ENCODE data around the gene CPTP.
A peak's percentile ranks its signal among the peaks of the same experiment; 100 is the strongest.

The CPTP gene

DNA sequence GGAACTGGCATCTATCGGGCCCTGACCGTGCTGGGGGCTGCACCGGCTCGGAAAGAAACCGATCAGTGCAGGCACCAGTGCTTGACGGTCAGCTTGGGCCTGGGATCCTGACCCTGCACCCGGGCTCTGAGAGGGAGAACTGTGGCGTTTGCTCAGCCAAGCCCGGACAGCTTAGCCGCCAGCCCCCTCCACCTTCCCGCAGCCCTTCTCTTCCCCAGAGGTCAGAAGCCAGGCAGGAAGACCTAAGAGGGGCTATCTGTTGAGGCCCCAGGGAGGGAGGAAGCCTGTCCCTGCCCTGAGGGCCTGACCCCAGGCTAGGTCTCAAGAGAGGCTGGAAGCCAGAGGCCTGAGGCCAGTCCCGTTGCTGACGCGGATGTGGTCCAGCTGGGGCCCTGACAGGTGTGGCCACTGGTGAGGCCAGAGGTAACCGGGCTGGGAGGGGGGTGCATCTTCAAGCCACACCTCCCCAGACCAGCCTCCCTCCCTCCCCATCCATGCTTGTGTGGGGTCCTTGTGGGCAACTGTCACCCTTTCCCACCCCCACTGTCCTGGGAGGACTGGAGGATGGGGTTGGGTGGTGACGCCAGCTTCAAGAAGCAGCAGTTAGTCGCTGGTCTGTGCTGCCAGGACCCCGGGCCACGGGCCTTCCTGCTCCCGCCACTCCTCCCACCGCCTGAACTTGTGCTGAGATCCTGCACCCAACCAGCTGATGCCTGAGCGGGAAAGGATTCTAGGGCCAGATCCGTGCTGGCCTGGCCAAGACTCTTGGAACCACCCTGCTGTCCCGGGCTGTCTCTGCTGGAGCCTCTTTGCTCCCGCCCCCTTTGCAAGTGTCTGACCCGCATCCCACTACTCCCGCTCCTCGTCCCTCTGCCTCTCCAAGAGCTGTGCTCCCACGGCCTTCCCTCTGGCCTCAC, 27.2 kb downstream of the CPTP start:
- Histone ChIP-seq H3K4me3 (ENCODE audit: low read length) (peak overlapping the region; percentile 9), H3K9me3 (ENCODE audit: low read length) (no peaks in the 10 kb centered on the region), H2AFZ (ENCODE audit: low read depth, low read length) (no peak overlapping the region), H3K27me3 (ENCODE audit: insufficient read depth, low read length) (no peaks in the 10 kb centered on the region), H3K36me3 (ENCODE audit: insufficient read depth, low read length) (no peaks in the 10 kb centered on the region), H3K4me1 (ENCODE audit: insufficient read depth, low read length) (peaks cover 27% of the 10 kb centered on the region)

DNA sequence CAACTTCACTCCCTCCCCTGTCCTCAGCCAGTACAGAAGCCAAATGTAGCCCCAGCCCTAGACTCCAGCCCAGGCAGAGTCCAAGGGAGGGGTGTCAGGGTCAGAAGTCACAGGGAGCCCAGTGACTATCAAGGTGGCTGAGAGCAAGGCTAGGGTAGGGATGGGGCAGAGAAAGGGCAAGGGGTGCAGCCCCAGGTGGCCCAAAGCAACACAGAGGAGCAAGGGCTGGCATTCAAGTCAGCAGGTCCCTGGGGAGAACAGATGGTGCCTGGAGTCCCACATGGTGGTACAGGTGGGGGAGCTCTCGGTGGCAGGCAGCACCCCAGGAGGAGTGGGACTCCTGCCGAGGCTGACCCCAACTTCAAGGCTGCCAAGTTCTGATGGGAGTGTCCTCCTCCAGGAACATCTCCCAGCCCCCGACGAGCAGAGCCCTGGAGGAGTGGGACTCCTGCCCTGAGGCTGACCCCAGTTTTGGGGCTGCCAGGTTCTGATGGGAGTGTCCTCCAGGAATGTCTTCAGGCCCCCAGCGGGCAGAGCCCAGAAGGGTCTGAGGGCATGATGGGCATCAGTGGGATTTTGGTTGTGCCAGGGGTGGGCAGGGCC, 28.3 kb downstream of the CPTP start:
- H2AFZ ChIP-seq (ENCODE audit: low read depth, low read length): no peak overlapping the region
- peaks cover 27% of the 10 kb centered on the region for H3K4me1 ChIP-seq (ENCODE audit: insufficient read depth, low read length)
- H3K4me3 ChIP-seq (ENCODE audit: low read length): no peak overlapping the region
- H3K36me3 ChIP-seq (ENCODE audit: insufficient read depth, low read length): no peaks in the 10 kb centered on the region
- H3K9me3 ChIP-seq (ENCODE audit: low read length): no peaks in the 10 kb centered on the region
- no peaks in the 10 kb centered on the region for H3K27me3 ChIP-seq (ENCODE audit: insufficient read depth, low read length)

DNA sequence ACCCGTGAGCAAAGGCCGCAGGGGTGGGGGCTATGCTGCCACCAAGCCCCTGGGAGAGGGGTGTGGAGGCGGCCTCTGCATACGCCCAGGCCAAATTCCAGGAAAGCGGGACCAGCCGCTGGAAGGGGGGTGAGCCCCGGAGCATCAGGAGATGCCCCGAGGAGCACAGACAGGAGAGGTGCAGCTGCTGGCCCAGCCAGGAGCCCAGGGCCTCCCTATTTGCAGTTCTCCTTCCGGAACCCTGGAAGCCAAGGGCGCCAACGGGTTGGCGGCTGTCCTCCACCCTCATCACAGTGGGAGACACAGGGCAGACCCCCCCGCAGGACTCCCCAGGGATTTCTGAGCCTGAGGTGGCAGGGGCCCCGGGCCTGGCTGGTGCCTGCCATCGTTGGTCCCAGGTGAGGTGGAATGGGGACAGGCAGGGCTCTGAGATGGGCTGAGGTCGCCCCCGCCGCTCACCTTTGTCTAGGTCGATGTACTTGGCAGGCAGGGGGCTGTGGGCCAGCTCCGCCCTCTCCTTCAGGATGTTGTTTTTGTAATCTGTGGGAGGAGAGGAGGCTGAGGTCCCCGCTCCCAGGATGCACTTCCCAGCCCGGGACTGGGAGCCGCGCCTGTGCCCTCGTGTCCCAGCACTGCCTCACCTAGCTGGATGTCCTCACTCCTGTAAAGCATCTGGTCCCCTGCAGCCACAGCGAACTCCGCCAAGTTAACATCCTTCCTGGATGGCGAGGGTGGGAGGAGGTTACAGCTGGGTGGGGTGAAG, 29.0 kb downstream of the CPTP start:
- Histone ChIP-seq H3K36me3 (ENCODE audit: insufficient read depth, low read length) (no peaks in the 10 kb centered on the region), H2AFZ (ENCODE audit: low read depth, low read length) (no peak overlapping the region), H3K4me3 (ENCODE audit: low read length) (no peak overlapping the region), H3K27me3 (ENCODE audit: insufficient read depth, low read length) (no peaks in the 10 kb centered on the region), H3K4me1 (ENCODE audit: insufficient read depth, low read length) (peaks cover 28% of the 10 kb centered on the region), H3K9me3 (ENCODE audit: low read length) (no peaks in the 10 kb centered on the region)

DNA sequence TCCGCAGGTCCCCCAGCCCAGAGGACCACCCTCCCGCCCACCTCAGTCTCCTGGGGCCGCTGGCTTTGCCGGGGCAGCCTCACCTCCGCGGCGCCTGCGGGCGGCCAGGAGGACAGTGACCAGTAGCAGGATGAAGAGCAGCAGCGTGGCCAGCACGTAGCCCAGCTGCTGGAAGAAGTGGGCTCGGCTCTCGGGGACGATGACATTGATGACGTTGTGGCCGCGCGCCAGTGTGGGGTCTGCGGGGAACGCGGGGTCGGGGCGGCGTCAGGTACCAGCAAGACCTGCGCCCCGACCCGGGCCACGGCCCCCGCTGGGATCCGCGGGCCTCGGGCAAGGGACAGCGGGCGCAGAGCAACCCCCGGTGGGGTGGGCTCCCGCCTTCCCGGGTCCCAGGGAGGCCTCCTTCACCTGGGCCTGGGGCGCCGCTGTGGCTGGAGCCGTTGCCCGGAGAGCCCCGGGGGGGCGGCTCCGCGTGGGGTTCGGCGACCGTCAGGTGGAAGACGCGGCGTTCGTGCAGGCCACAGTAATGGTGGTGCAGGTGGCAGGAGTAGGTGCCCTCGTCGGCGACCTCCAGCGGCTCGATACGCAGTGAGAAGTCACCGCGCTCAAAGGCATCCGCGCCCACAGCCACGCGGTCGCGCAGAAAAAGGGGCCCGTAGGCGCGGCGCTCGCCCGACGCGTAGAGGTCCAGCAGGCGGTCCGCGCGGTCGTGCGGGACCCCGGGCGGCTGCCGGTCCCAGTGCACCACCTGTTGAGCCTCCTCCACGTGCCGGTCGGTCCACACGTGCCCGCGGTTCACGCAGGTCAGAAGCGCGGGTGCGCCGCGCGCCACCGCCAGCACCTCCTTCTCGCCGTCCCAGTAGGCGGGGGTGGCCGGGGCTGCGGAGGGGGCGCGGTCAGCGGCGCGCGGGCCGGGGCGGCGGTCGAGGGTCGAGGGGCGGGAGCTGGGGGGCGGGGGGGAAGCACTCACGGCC, 30.0 kb downstream of the CPTP start:
- no peaks in the 10 kb centered on the region for H3K9me3 ChIP-seq (ENCODE audit: low read length)
- H3K27me3 ChIP-seq (ENCODE audit: insufficient read depth, low read length): no peaks in the 10 kb centered on the region
- peaks cover 38% of the 10 kb centered on the region for H3K4me1 ChIP-seq (ENCODE audit: insufficient read depth, low read length)
- H2AFZ ChIP-seq (ENCODE audit: low read depth, low read length): no peak overlapping the region
- H3K36me3 ChIP-seq (ENCODE audit: insufficient read depth, low read length): no peaks in the 10 kb centered on the region
- no peak overlapping the region for H3K4me3 ChIP-seq (ENCODE audit: low read length)

DNA sequence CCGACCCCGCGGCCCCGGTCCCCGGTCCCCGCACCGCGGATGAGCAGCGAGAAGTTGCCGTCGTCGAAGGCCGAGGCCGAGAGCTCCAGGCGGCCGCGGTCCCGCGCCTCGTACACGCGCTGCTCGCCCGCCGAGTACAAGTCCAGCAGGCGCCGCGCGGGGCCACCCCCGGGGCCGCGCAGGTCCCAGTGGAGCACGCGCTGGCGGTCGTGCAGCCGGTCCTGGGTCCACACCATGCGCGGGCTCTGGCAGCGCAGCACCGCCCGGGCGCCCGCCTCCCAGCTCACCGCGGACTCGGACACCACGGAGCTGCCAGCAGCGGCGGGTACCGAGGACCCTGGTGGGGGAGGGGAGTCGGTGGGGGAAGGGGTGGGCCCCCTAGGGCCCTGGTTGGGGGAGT, 30.8 kb downstream of the CPTP start:
- Histone ChIP-seq H3K4me3 (ENCODE audit: low read length) (no peak overlapping the region), H3K9me3 (ENCODE audit: low read length) (no peaks in the 10 kb centered on the region), H3K36me3 (ENCODE audit: insufficient read depth, low read length) (no peaks in the 10 kb centered on the region), H2AFZ (ENCODE audit: low read depth, low read length) (no peak overlapping the region), H3K27me3 (ENCODE audit: insufficient read depth, low read length) (no peaks in the 10 kb centered on the region), H3K4me1 (ENCODE audit: insufficient read depth, low read length) (peaks cover 47% of the 10 kb centered on the region)

DNA sequence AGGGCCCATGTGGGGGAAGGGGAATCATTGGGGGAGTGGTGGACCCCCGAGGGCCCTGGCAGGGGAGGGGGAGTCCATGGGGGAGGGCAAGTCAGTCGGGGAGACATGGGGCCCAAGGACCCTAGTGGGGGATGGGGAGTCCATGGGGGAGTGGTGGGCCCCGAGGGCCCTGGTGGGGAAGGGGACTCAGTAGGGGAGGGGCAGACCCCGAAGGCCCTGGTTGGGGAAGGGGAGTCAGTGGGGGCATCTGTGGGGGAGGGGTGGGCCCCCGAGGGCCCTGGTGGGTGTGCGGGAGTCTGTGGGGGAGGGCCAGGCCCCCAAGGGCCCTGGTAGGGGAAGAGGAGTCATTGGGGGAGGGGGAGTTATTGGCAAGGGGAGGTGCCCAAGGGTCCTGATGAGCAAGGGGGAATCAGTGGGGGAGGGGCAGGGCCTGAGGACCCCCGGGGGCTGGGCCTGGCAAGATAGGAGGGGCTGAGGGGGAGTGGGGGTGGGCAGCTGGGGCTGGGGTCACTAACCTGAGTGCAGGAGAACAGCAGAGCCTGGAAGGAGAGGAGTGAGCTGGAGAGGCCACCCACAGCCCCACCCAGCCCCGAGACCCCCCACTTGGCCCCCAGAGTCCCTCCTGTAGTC, 31.7 kb downstream of the CPTP start:
- Histone ChIP-seq H3K27me3 (ENCODE audit: insufficient read depth, low read length) (no peaks in the 10 kb centered on the region), H3K36me3 (ENCODE audit: insufficient read depth, low read length) (no peaks in the 10 kb centered on the region), H2AFZ (ENCODE audit: low read depth, low read length) (no peak overlapping the region), H3K9me3 (ENCODE audit: low read length) (no peaks in the 10 kb centered on the region), H3K4me1 (ENCODE audit: insufficient read depth, low read length) (peaks cover 53% of the 10 kb centered on the region), H3K4me3 (ENCODE audit: low read length) (no peak overlapping the region)

DNA sequence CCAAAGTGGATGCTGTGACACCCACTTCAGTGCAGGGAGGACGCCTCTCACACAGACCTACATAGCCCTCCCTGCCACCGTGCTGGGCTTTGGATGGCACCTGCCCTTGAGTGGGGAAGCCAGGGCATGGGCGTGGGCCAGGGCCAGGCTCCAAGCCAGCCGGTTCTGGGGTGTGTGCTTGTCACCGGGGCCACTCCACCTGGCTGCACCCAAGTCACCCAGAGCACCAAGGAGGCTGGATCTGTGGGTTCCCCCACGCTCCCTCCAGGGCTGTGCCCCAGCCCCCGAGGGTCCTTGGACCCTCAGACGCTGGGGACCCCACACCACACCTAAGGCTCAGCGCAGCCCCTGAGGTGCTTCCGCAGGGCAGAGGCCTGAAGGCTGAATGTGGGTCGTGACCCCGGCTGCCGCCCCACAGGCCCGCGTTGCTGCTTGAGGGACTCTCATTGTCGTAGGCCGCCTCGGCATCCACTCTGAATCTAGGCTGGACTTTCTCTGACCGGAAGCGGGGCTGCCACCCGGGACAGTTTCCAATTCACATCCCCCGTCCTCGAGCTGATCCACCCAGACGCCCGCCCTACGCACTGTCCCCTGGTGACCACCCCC, 32.3 kb downstream of the CPTP start:
- Histone ChIP-seq H2AFZ (ENCODE audit: low read depth, low read length) (no peak overlapping the region), H3K4me1 (ENCODE audit: insufficient read depth, low read length) (peaks cover 48% of the 10 kb centered on the region), H3K36me3 (ENCODE audit: insufficient read depth, low read length) (no peaks in the 10 kb centered on the region), H3K9me3 (ENCODE audit: low read length) (no peaks in the 10 kb centered on the region), H3K27me3 (ENCODE audit: insufficient read depth, low read length) (no peaks in the 10 kb centered on the region), H3K4me3 (ENCODE audit: low read length) (peak overlapping the region; percentile 50)

DNA sequence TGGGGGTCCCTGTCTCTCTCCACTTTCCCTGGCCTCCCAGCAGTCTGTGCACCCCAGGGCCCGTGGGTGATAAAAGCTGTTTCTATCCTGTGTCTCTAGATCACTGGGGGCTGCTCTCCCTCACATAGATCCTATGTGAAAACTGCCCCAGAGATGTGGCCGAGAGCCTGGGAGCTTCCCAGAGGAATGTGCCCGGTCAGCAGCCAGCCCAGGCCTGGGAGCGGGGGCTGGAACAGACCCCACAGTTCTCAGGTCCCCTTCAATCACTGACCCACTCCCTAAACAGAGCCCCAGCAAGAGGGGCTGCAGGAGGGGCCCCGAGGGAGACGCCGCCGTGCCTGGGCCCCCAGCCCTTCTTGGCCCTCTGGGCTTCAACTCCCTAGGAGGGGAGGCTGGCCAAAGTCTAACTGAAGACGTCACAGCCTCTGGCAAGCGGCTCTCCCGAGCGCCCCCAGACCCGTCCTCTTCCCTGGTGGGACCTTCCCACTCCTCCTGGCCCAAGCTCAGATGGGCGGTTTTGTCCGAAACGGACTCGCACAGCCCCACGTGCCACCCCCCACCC, 33.4 kb downstream of the CPTP start:
- Histone ChIP-seq H3K4me1 (ENCODE audit: insufficient read depth, low read length) (peaks cover 44% of the 10 kb centered on the region), H2AFZ (ENCODE audit: low read depth, low read length) (no peak overlapping the region), H3K36me3 (ENCODE audit: insufficient read depth, low read length) (no peaks in the 10 kb centered on the region), H3K4me3 (ENCODE audit: low read length) (peak overlapping the region; percentile 50), H3K27me3 (ENCODE audit: insufficient read depth, low read length) (no peaks in the 10 kb centered on the region), H3K9me3 (ENCODE audit: low read length) (no peaks in the 10 kb centered on the region)

DNA sequence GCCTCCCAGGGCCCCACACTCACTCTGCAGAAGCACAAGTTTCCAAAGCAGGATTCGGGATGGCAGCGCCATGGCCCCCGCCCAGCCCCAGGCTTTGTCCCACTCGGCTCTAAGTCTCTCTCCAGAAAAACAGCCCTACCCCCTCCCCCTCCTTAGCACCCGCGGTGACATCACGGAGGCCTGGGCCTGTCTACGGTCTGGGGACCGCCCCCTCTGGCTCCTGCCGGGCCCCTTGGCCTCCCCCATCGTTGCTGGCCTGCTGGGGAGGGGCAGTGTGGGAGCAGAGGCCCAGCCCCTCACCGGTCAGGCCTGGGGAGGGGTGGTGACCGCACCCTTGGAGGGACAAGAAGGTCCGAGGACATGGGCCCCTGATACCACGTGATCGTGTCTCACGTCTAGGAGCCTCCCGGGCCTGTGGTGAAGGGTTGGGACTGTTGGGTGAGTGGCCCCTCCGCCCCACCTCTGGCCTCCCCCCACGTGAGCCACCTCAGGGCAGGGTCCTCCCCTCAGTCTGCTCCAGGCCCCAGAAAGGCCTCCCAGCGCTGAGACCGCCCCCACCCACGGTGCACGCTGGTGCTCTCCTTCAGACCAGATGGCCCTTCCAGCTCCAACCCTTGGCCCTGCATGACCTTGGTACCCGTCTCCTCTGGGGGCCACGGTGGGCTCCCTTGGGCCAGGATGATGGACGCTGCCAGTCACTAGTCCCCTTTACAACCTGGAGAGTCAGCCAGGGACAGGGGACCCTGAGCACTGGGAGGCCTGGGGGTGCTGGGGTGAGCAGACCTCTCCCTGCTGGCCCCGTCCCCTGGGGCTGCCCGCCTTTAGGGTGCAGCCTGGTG, 34.0 kb downstream of the CPTP start, which contains the start of gene MXRA8:
Gene MXRA8, minus strand, starts transcription at position 123 of the 839 bp plus-strand sequence. Its CDS starts 51 bp downstream, at position 72.
- Histone ChIP-seq H3K27me3 (ENCODE audit: insufficient read depth, low read length) (no peaks in the 10 kb centered on the region), H3K36me3 (ENCODE audit: insufficient read depth, low read length) (no peaks in the 10 kb centered on the region), H3K9me3 (ENCODE audit: low read length) (no peaks in the 10 kb centered on the region), H2AFZ (ENCODE audit: low read depth, low read length) (no peak within 1 kb of the TSS), H3K4me1 (ENCODE audit: insufficient read depth, low read length) (peaks cover 42% of the 10 kb centered on the region), H3K4me3 (ENCODE audit: low read length) (peak within 1 kb of the TSS; percentile 50)

DNA sequence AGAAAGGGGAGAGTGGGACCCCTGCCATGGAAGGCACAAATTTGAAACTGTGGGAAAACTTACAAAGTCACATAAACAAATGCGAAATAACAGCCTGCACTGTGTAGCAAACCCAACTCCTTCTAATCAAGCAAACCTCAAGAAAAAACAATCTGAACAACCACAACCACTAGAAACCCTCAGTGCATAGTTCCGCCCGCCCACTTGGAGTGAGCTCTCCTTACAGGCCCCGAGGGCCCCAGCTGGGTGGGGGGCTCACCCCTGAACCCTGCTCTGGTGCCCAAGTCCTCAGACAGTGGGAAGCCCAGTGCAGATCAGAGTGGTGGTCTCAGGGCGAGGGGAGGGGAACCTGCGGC, 34.7 kb downstream of the CPTP start:
- no peaks in the 10 kb centered on the region for H3K9me3 ChIP-seq (ENCODE audit: low read length)
- no peaks in the 10 kb centered on the region for H3K36me3 ChIP-seq (ENCODE audit: insufficient read depth, low read length)
- no peak overlapping the region for H3K4me3 ChIP-seq (ENCODE audit: low read length)
- no peak overlapping the region for H2AFZ ChIP-seq (ENCODE audit: low read depth, low read length)
- H3K4me1 ChIP-seq (ENCODE audit: insufficient read depth, low read length): peaks cover 41% of the 10 kb centered on the region
- H3K27me3 ChIP-seq (ENCODE audit: insufficient read depth, low read length): no peaks in the 10 kb centered on the region
